IMR-90 (cell line): ENCODE data around the gene THYN1. TPM values are rescaled to one million over a fixed set of nuclear protein-coding genes. Genes with fewer than 3 reads are reported as not detected.

Source experiments
- ATAC-seq: fragments of 200-7000 bp; cut with Tn5 transposase; 2 replicates; pipeline ENCODE4 v1.9.1; 2020; ENCODE audit warnings: low read depth, mild to moderate bottlenecking, moderate library complexity
- BruUV-seq: library from RNA; stranded (reverse); fragments of 400-500 nt; replicated peaks from 2 replicates; lab custom pipeline; 2021; lab: Mats Ljungman, UMichigan
- CTCF ChIA-PET: fragments of 300-600 bp; formaldehyde crosslinking; extraction: SDS; loops from one replicate; lab custom pipeline; 2021; ENCODE audit warnings: antibody characterized with exemption; lab: Yijun Ruan, JAX
- POLR2A ChIA-PET: fragments of 300-600 bp; sonication (Branson Sonifier 250); formaldehyde crosslinking; loops from one replicate; lab custom pipeline; 2022; ENCODE audit warnings: antibody characterized with exemption; ENCODE audit not compliant: unreplicated experiment; lab: Charles Lee
- DNase-seq: peaks from one replicate; pipeline ENCODE4 v3.0.0; 2013
- H2AFZ ChIP-seq: replicated peaks from 2 replicates; pipeline ENCODE3; 2013; ENCODE audit warnings: low read length, mild to moderate bottlenecking; ENCODE audit not compliant: poor library complexity
- H2AK5ac ChIP-seq: 2 replicates; pipeline ENCODE4 v1.6.1; 2013; ENCODE audit warnings: low read depth, low read length, inconsistent platforms
- H2AK9ac ChIP-seq: replicated peaks from 2 replicates; pipeline ENCODE3; 2013; ENCODE audit warnings: mild to moderate bottlenecking, low read depth, low read length, moderate library complexity; ENCODE audit not compliant: poor library complexity
- H2BK120ac ChIP-seq: 2 replicates; pipeline ENCODE4 v1.6.1; 2013; ENCODE audit warnings: low read depth, low read length, inconsistent platforms
- H2BK15ac ChIP-seq: 3 replicates; pipeline ENCODE4 v1.6.1; 2013; ENCODE audit warnings: low read depth, low read length, inconsistent platforms
- H2BK20ac ChIP-seq: 2 replicates; pipeline ENCODE4 v1.6.1; 2013; ENCODE audit warnings: low read depth, mild to moderate bottlenecking, inconsistent platforms, low read length, moderate library complexity
- H2BK5ac ChIP-seq: 2 replicates; pipeline ENCODE4 v1.6.1; 2013; ENCODE audit warnings: mild to moderate bottlenecking, low read depth, low read length, inconsistent platforms; ENCODE audit not compliant: poor library complexity, severe bottlenecking
- H3K14ac ChIP-seq: replicated peaks from 2 replicates; pipeline ENCODE4 v1.6.1; 2013; ENCODE audit warnings: low read depth, low read length, inconsistent platforms
- H3K18ac ChIP-seq: 2 replicates; pipeline ENCODE4 v1.6.1; 2013; ENCODE audit warnings: low read depth, low read length, control low read depth
- H3K23ac ChIP-seq: 2 replicates; pipeline ENCODE4 v1.6.1; 2013; ENCODE audit warnings: low read depth, low read length, inconsistent platforms
- H3K27ac ChIP-seq: 2 replicates; pipeline ENCODE4 v1.5.1; 2013; ENCODE audit warnings: mild to moderate bottlenecking, control low read depth, low read length; ENCODE audit not compliant: insufficient read depth
- H3K27me3 ChIP-seq: 2 replicates; pipeline ENCODE4 v1.6.1; 2013; ENCODE audit warnings: low read length; ENCODE audit not compliant: control insufficient read depth, insufficient read depth
- H3K36me3 ChIP-seq: 2 replicates; pipeline ENCODE4 v1.6.1; 2013; ENCODE audit warnings: low read length, mixed read lengths; ENCODE audit not compliant: control insufficient read depth, insufficient read depth
- H3K4ac ChIP-seq: 2 replicates; pipeline ENCODE4 v1.6.1; 2013; ENCODE audit warnings: low read depth, low read length, inconsistent platforms
- H3K4me1 ChIP-seq: 2 replicates; pipeline ENCODE4 v1.6.1; 2013; ENCODE audit warnings: low read length, mixed read lengths; ENCODE audit not compliant: control insufficient read depth, insufficient read depth
- H3K4me2 ChIP-seq: 2 replicates; pipeline ENCODE4 v1.6.1; 2013; ENCODE audit warnings: low read depth, mild to moderate bottlenecking, control low read depth, low read length, moderate library complexity
- H3K4me3 ChIP-seq: 2 replicates; pipeline ENCODE4 v1.5.1; 2013; ENCODE audit warnings: low read depth, mild to moderate bottlenecking, control low read depth, low read length, moderate library complexity; ENCODE audit not compliant: insufficient read depth
- H3K56ac ChIP-seq: 2 replicates; pipeline ENCODE4 v1.6.1; 2013; ENCODE audit warnings: low read length, inconsistent platforms; ENCODE audit not compliant: insufficient read depth; ENCODE audit errors: extremely low read depth
- H3K79me1 ChIP-seq, 2 experiments: 2 replicates each; pipeline ENCODE4 v1.6.1; 2013; ENCODE audit warnings: low read length in 2 of 2, inconsistent platforms in 1 of 2, low read depth in 1 of 2
- H3K9ac ChIP-seq: 2 replicates; pipeline ENCODE4 v1.6.1; 2013; ENCODE audit warnings: low read depth, low read length, control low read depth
- H3K9me1 ChIP-seq: 2 replicates; pipeline ENCODE4 v1.6.1; 2013; ENCODE audit warnings: low read length, inconsistent platforms; ENCODE audit not compliant: insufficient read depth
- H3K9me3 ChIP-seq: 2 replicates; pipeline ENCODE4 v1.6.1; 2013; ENCODE audit warnings: low read length; ENCODE audit not compliant: control insufficient read depth, insufficient read depth
- H4K20me1 ChIP-seq: 2 replicates; pipeline ENCODE4 v1.6.1; 2013; ENCODE audit warnings: low read length, inconsistent platforms; ENCODE audit not compliant: insufficient read depth
- H4K5ac ChIP-seq: 2 replicates; pipeline ENCODE4 v1.6.1; 2013; ENCODE audit warnings: mild to moderate bottlenecking, low read depth, low read length, control low read depth
- H4K8ac ChIP-seq, 2 experiments: 2 replicates each; pipeline ENCODE4 v1.6.1; 2013; ENCODE audit warnings: low read depth in 2 of 2, low read length in 2 of 2, control low read depth in 1 of 2, inconsistent platforms in 1 of 2
- H4K91ac ChIP-seq: 2 replicates; pipeline ENCODE4 v1.6.1; 2013; ENCODE audit warnings: low read depth, low read length, inconsistent platforms; ENCODE audit not compliant: insufficient read depth
- BHLHE40 ChIP-seq: fragments of 150-350 bp; IDR thresholded peaks from 2 replicates; pipeline ENCODE4 v1.6.1; 2016; ENCODE audit warnings: mild to moderate bottlenecking, low read depth, low read length
- CEBPB ChIP-seq: IDR thresholded peaks from 2 replicates; pipeline ENCODE4 v1.6.1; 2012; ENCODE audit warnings: low read depth, low read length, improper control_type of control experiment
- MAFK ChIP-seq: IDR thresholded peaks from 2 replicates; pipeline ENCODE4 v1.6.1; 2012; ENCODE audit warnings: low read depth, low read length, improper control_type of control experiment
- MXI1 ChIP-seq: IDR thresholded peaks from 2 replicates; pipeline ENCODE4 v1.6.1; 2012; ENCODE audit warnings: low read depth, mild to moderate bottlenecking, low read length, moderate library complexity, borderline replicate concordance
- NFE2L2 ChIP-seq: fragments of 150-350 bp; IDR thresholded peaks from 2 replicates; pipeline ENCODE4 v1.6.1; 2016; ENCODE audit warnings: low read depth, mild to moderate bottlenecking, low read length
- RAD21 ChIP-seq: IDR thresholded peaks from 2 replicates; pipeline ENCODE4 v1.6.1; 2012; ENCODE audit warnings: low read length, improper control_type of control experiment
- RCOR1 ChIP-seq: IDR thresholded peaks from 2 replicates; pipeline ENCODE4 v1.6.1; 2012; ENCODE audit warnings: mild to moderate bottlenecking, low read length, improper control_type of control experiment; ENCODE audit not compliant: insufficient replicate concordance
- RFX5 ChIP-seq: IDR thresholded peaks from 2 replicates; pipeline ENCODE4 v1.8.0; 2012; ENCODE audit warnings: low read depth, mild to moderate bottlenecking, low read length, moderate library complexity
- WGBS, 2 experiments: methylation state at CpG; one replicate each; pipeline versions ENCODE4 v1.1.5 to v1.1.7; 2013; ENCODE audit warnings: missing lambda C conversion rate in 2 of 2; ENCODE audit not compliant: insufficient read length in 1 of 2; ENCODE audit errors: extremely low coverage in 2 of 2; 5-methylcytosine and 5-hydroxymethylcytosine counted together
- dilution Hi-C: fragments of 300-500 bp; cut with HindIII; formaldehyde crosslinking; loops from one replicate; pipeline ENCODE4 v1.14.3; 2018; ENCODE audit warnings: low sequenced_read_pairs; ENCODE audit not compliant: unreplicated experiment
- in situ Hi-C: fragments of 300-500 bp; cut with MboI; formaldehyde crosslinking; loops from 3 replicates; pipeline ENCODE4 v1.14.3; 2019; ENCODE audit warnings: low sequenced_read_pairs, inconsistent platforms, mixed read lengths
- intact Hi-C: fragments of 100-400 bp; cut with micrococcal nuclease; formaldehyde crosslinking; loops from 2 replicates; pipeline ENCODE4 v1.10.0; 2022
- polyA plus RNA-seq, 3 experiments: library from polyadenylated mRNA; depleted of rRNA; stranded (reverse); fragments of >200 nt; gene quantifications; 2 replicates each; pipeline ENCODE4 v1.2.3, GENCODE V29; 2012; ENCODE audit warnings: low replicate concordance in 1 of 3
- total RNA-seq: library from RNA; depleted of rRNA; stranded (reverse); fragments of >200 nt; gene quantifications from 2 replicates; pipeline ENCODE4 v1.2.3, GENCODE V29; 2012
- TF ChIP-seq, protein P1 (sequence below): conservative IDR thresholded peaks from 2 replicates; pipeline ENCODE4 v1.5.1; 2012; ENCODE audit warnings: mild to moderate bottlenecking, low read depth, low read length, improper control_type of control experiment
- TF ChIP-seq, protein P2 (sequence below): fragments of 150-350 bp; IDR thresholded peaks from 2 replicates; pipeline ENCODE4 v1.6.1; 2017; ENCODE audit warnings: mild to moderate bottlenecking, antibody characterized with exemption, low read length, low read depth
- TF ChIP-seq, protein P3 (sequence below): fragments of 150-350 bp; IDR thresholded peaks from 2 replicates; pipeline ENCODE4 v1.6.1; 2016; ENCODE audit warnings: low read depth, mild to moderate bottlenecking, low read length, moderate library complexity, borderline replicate concordance

THYN1 gene
- total and polyA plus RNA-seq, 2 of the 4 experiments (the other 2 are of a cell fraction), result 43.1 to 72.1 TPM

DNA sequence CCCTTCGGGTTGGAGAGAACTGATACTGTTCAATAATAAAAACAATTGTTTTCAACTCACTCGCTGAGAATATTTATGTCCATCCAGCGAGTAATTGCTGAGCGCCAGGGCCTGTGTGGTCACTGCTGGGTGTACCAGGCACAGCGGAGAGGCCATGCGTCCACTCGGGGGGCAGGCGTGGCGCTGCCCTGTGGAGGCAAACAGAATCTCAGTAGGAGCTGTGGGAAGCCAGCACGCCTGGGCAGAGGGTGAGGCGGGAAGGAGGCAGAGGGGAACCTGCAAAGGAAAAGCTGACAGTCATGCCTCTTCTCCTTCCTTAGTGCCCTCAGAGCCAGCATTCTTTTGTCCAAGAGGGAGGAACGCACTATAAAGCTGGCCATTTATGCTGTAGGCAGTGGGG is 34.4 kb upstream of the THYN1 start:
- no peak for ATAC-seq
- DNase-seq, result no peak
- no peak overlapping the region for H2BK120ac ChIP-seq
- no peak overlapping the region for H3K4ac ChIP-seq
- H3K27me3 ChIP-seq, result peaks cover 3% of the 10 kb centered on the region; the same call in 1 of the 2 replicates
- no peak overlapping the region for H2AK5ac ChIP-seq
- no TSS peak for BruUV-seq
- TF ChIP-seq BHLHE40 (no peak), RCOR1 (no peak), MAFK (no peak), CEBPB (no peak), MXI1 (no peak), NFE2L2 (no peak), RAD21 (no peak), RFX5 (no peak)
- TF ChIP-seq, protein P1, sequence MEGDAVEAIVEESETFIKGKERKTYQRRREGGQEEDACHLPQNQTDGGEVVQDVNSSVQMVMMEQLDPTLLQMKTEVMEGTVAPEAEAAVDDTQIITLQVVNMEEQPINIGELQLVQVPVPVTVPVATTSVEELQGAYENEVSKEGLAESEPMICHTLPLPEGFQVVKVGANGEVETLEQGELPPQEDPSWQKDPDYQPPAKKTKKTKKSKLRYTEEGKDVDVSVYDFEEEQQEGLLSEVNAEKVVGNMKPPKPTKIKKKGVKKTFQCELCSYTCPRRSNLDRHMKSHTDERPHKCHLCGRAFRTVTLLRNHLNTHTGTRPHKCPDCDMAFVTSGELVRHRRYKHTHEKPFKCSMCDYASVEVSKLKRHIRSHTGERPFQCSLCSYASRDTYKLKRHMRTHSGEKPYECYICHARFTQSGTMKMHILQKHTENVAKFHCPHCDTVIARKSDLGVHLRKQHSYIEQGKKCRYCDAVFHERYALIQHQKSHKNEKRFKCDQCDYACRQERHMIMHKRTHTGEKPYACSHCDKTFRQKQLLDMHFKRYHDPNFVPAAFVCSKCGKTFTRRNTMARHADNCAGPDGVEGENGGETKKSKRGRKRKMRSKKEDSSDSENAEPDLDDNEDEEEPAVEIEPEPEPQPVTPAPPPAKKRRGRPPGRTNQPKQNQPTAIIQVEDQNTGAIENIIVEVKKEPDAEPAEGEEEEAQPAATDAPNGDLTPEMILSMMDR, result no peak
- TF ChIP-seq, protein P2, sequence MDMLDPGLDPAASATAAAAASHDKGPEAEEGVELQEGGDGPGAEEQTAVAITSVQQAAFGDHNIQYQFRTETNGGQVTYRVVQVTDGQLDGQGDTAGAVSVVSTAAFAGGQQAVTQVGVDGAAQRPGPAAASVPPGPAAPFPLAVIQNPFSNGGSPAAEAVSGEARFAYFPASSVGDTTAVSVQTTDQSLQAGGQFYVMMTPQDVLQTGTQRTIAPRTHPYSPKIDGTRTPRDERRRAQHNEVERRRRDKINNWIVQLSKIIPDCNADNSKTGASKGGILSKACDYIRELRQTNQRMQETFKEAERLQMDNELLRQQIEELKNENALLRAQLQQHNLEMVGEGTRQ, result no peak
- TF ChIP-seq, protein P3, sequence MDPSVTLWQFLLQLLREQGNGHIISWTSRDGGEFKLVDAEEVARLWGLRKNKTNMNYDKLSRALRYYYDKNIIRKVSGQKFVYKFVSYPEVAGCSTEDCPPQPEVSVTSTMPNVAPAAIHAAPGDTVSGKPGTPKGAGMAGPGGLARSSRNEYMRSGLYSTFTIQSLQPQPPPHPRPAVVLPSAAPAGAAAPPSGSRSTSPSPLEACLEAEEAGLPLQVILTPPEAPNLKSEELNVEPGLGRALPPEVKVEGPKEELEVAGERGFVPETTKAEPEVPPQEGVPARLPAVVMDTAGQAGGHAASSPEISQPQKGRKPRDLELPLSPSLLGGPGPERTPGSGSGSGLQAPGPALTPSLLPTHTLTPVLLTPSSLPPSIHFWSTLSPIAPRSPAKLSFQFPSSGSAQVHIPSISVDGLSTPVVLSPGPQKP, result no peak
- in situ Hi-C loops (no loop called here), intact Hi-C loops (no loop called here), dilution Hi-C loops (no loop called here)
- H3K36me3 ChIP-seq, result no peaks in the 10 kb centered on the region
- no peak overlapping the region for H3K56ac ChIP-seq
- no peak overlapping the region for H4K8ac ChIP-seq
- H3K18ac ChIP-seq, result no peak overlapping the region
- no peak overlapping the region for H3K4me2 ChIP-seq
- H2BK15ac ChIP-seq, result no peak overlapping the region
- no peak overlapping the region for H3K23ac ChIP-seq
- H4K5ac ChIP-seq, result no peak overlapping the region
- H3K9me3 ChIP-seq, result no peaks in the 10 kb centered on the region; the same call in 1 of the 2 replicates
- 70% methylated on average over 5 of the region's 12 CpGs; no CpG with 5 or more reads in 1 of the 2 experiments for WGBS, 2 experiments
- ChIA-PET CTCF (no interaction called here), POLR2A (no interaction called here)
- H3K14ac ChIP-seq, result no peak overlapping the region
- no peak overlapping the region for H2AK9ac ChIP-seq
- no peak overlapping the region for H4K91ac ChIP-seq
- no peaks in the 10 kb centered on the region for H3K9me1 ChIP-seq
- H2AFZ ChIP-seq, result no peak overlapping the region
- H3K79me1 ChIP-seq, result no peaks in the 10 kb centered on the region
- H3K4me3 ChIP-seq, result no peak overlapping the region
- no peak overlapping the region for H2BK5ac ChIP-seq
- H4K20me1 ChIP-seq, result no peaks in the 10 kb centered on the region
- no peak overlapping the region for H3K9ac ChIP-seq
- H3K4me1 ChIP-seq, result no peaks in the 10 kb centered on the region
- H3K27ac ChIP-seq, result no peak overlapping the region
- H2BK20ac ChIP-seq, result no peak overlapping the region
